ENCODE measurements around the gene ADD1.

Gene ADD1

GRCh38 chr4:2829933-2830451 lies 13.7 kb upstream of the ADD1 start:
- FAIRE-seq (no peak), DNase-seq (ENCODE audit: insufficient read length, low spot score) (no peak)
- TF ChIP-seq, protein P1, sequence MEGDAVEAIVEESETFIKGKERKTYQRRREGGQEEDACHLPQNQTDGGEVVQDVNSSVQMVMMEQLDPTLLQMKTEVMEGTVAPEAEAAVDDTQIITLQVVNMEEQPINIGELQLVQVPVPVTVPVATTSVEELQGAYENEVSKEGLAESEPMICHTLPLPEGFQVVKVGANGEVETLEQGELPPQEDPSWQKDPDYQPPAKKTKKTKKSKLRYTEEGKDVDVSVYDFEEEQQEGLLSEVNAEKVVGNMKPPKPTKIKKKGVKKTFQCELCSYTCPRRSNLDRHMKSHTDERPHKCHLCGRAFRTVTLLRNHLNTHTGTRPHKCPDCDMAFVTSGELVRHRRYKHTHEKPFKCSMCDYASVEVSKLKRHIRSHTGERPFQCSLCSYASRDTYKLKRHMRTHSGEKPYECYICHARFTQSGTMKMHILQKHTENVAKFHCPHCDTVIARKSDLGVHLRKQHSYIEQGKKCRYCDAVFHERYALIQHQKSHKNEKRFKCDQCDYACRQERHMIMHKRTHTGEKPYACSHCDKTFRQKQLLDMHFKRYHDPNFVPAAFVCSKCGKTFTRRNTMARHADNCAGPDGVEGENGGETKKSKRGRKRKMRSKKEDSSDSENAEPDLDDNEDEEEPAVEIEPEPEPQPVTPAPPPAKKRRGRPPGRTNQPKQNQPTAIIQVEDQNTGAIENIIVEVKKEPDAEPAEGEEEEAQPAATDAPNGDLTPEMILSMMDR (IDR thresholded peaks at IDR 0.05; ENCODE audit: insufficient read depth, missing control alignments): no peak

DNA sequence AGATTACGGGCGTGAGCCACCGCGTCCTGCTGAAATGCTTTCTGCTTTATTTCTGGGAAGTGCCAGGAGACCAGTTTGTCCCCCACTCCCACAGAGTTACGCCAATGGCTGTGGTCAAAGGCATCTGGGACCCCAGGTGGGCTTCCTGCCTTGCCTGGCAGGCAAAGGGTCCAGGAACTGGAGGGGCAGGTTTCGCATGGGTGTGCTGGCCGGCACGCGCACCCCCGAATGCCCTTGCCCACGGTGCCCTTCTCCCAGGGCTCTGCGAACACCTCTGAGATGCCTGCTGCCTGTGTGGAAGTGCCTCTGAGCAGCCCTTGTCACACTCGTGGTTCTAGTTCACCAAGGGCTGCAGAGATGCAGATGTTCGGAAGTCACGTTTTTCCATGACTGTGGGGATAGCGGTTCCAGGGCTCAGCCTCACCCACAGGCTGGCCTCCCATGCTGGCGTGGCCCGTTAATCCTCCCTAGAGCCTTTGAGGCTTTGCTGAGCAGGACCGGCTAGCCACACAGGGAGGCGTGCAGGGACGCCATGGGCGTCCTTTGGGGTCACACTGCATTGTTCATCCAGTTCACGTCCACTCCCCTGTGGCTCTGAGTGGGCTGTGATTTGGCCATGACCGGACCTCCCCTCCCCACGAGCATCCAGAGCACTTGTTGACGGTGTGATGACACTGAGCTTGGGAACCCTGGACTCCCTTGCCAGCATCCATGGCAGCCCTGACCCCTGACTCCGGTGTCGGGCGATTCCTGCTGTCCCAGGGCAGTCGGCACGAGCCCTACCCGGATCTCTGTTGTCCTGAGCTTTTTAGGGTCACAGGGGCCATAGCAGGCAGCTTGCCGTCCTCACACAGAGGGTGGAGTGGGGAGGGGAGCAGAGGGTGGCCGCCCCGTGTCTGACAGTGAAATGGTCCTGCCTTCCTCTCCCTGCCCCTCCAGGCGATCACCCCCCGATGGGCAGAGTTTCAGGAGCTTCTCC lies 12.7 kb upstream of the ADD1 start:
- no peak for FAIRE-seq
- TF ChIP-seq, protein P1 (IDR thresholded peaks at IDR 0.05; ENCODE audit: insufficient read depth, missing control alignments): no peak
- DNase-seq (ENCODE audit: insufficient read length, low spot score): peak; percentile 9

DNA sequence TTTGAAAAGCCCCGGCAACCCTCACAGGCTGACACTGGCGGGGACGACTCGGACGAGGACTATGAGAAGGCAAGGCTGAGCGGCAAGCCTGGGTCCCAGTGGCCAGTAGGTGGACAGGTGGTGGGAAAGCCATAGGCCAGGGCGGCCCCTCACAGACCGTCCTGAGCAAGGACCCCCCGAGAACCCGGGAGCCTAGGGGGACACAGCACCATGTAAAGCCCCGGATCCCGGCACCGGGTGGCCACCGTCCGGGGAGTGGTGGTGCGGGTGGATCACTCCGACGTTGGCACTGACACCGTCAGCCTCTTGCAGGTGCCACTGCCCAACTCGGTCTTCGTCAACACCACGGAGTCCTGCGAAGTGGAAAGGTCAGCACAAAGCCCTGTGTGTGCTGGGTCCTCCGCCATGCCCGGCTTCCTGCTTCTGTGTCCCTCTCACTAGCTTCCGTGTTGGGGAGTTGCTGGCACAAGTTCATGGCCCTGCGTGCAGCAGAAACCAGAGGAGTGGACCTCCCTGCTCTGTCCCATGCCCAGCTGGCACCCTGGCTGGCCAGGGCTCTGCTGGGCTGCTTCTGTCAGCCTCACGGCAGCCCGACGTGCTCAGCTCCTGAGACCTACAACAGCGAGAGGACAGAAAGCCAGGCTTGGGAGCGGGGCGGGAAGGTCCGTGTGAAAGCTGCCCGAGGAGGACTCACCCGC lies 11.9 kb upstream of the ADD1 start:
- DNase-seq (ENCODE audit: insufficient read length, low spot score): peak; percentile 21
- TF ChIP-seq, protein P1 (IDR thresholded peaks at IDR 0.05; ENCODE audit: insufficient read depth, missing control alignments): no peak
- FAIRE-seq: no peak

DNA sequence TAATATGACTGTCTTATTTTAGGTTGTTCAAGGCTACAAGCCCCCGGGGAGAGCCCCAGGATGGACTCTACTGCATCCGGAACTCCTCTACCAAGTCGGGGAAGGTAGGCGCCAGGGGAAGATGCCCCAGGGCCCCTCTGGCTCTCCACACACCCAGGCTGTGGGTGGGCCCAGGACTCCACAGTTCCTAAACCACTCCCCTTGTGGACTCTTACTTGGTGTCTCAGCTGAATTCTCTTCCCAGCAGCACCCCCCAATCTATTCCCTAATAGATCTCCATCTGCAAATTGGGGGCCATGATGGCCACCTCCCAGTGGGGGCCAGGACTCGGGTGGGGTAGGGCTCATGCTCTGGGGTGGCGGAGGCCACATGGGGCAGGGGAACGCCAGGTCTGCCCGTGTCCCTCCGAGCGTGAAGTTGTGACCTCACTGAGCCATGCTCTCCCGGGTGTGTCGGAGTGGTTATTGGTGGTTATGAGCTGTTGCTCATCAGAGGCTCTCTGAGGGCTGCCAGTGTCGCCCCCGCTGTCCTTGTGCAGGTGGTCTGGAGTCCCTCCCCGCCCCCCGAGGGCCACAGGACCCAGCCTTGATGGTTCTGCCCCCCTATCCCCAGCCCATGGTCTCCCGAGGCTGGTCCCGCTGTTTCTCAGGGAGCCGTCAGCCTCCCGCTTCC lies 11.2 kb upstream of the ADD1 start:
- TF ChIP-seq, protein P1 (IDR thresholded peaks at IDR 0.05; ENCODE audit: insufficient read depth, missing control alignments): no peak
- DNase-seq (ENCODE audit: insufficient read length, low spot score) (peak; percentile 15), FAIRE-seq (no peak)

GRCh38 chr4:2832981-2833670 lies 10.5 kb upstream of the ADD1 start:
- TF ChIP-seq, protein P1 (IDR thresholded peaks at IDR 0.05; ENCODE audit: insufficient read depth, missing control alignments): no peak
- DNase-seq (ENCODE audit: insufficient read length, low spot score) (no peak), FAIRE-seq (no peak)

DNA sequence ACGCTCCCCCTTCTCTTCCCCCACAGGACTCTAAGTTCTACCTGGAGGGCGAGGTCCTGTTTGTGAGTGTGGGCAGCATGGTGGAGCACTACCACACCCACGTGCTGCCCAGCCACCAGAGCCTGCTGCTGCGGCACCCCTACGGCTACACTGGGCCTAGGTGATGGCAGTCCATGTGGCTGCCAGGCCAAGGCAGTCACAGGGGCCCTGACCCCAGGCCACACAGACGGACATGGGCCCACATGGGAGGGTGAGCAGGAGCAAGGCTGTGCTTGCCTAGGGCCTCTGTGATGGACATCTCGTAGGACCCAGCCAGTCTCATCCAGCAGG lies 10.0 kb upstream of the ADD1 start:
- no peak for DNase-seq (ENCODE audit: insufficient read length, low spot score)

More for the DNA sequence above, 10.0 kb upstream of the ADD1 start:
- TF ChIP-seq, protein P1 (IDR thresholded peaks at IDR 0.05; ENCODE audit: insufficient read depth, missing control alignments): no peak
- FAIRE-seq: no peak
